T-helper 1 cell treated with Interleukin-12 subunit alpha and Interleukin-12 subunit beta and Interleukin-4 antibody, amounts not matched to agents 30 ng/mL and 1 ng/mL, for 36 hours (primary cell): ENCODE data around the gene TRIOBP. TPM values are rescaled to one million over a fixed set of nuclear protein-coding genes. Genes with fewer than 3 reads are reported as not detected.

Experiments used
- intact Hi-C: fragments of 100-400 bp; cut with micrococcal nuclease; formaldehyde crosslinking; loops from one replicate; pipeline ENCODE4 v1.15.1; 2024
- total RNA-seq: library from RNA; stranded (reverse); gene quantifications from 2 replicates; pipeline ENCODE4 v1.2.3, GENCODE V29; 2022

Gene TRIOBP
- total RNA-seq, 1 donor from 2014 or later: 45.8 TPM

- intact Hi-C loops: no loop called here
These were observed 29.5 kb downstream of the TRIOBP start for GRCh38 chr22:37726241-37726887.

- intact Hi-C loops: no loop called here
These were observed 31.8 kb downstream of the TRIOBP start for GRCh38 chr22:37728620-37729019.

GRCh38 chr22:37731804-37732471 lies 35.1 kb downstream of the TRIOBP start:
- intact Hi-C loops: no loop called here

DNA sequence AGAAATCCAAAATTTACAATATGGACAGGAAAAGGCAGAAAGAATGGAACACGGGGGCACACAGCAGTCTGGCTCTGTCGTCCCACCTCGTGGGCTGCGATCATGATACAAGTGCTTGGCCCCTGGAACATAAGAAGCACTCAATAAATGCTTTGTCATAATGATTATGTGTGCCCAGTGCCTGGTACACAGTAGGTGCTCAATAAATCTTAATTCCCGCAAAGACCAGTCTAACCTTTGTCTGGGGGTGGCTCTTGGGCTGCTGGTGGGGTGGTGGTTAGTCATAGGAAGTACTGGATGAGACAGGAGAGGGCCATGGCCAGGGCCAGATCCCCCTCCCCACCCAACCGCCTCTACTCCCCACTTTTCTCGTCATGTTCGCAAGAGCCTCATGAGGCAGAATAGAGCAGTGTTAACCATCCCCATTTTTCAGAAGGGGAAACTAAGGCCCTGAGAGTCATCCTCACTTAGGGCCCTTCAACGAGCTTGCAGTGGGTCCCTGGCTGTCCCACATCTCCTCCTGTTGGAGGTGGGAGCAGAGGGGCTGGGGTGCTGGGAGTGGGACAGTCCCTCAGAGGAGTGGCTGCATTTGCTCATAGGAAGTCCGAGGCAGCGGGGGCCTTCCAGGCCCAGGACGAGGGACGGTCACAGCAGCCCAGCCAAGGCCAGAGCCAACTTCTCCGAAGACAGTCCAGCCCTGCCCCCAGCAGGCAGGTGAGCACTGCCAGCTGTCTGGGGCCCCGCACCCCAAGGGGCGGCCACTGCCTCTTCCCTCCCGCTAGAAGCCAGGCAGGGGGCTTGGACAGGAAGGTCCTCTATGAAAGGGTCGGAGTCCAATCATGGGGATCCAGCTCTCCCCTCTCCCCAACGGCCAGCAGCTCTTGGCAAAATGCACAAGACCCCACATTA lies 36.1 kb downstream of the TRIOBP start:
- intact Hi-C loops: no loop called here

GRCh38 chr22:37733625-37734401 lies 37.0 kb downstream of the TRIOBP start:
- intact Hi-C loops: no loop called here

DNA sequence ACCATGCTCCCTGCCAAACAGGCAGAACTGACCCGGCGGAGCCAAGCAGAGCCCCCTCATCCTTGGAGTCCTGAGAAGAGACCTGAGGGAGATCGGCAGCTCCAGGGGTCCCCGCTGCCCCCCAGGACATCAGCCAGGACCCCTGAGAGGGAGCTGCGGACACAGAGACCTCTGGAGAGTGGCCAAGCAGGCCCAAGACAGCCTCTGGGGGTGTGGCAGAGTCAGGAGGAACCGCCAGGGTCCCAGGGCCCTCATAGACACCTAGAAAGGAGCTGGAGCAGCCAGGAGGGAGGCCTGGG lies 37.5 kb downstream of the TRIOBP start:
- intact Hi-C loops: no loop called here

- intact Hi-C loops: no loop called here
These were observed 38.2 kb downstream of the TRIOBP start for GRCh38 chr22:37734964-37735451.

DNA sequence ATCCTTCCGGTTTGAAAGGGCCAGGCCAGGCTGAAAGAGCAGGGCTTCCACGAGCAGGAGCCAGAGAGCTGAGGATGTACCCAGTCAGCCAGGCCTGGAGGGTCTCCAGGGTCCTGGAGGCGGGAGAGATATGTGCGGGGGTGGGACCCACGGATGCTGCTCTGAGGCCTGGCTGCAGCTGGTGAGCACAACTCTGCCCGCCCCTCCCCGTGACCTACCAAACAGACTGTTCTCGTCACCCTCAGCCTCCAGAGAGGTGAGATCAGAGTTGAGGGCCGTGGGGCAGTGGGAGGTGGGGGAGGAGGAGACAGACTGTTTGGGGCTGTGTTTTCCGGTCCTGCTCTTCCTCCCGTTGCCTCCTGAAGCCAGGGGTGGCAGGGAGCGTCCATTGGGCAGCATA lies 42.2 kb downstream of the TRIOBP start:
- intact Hi-C loops: no loop called here

GRCh38 chr22:37739611-37740049 lies 42.8 kb downstream of the TRIOBP start:
- intact Hi-C loops: no loop called here

- intact Hi-C loops: no loop called here
These were observed 43.8 kb downstream of the TRIOBP start for GRCh38 chr22:37740455-37741311.

DNA sequence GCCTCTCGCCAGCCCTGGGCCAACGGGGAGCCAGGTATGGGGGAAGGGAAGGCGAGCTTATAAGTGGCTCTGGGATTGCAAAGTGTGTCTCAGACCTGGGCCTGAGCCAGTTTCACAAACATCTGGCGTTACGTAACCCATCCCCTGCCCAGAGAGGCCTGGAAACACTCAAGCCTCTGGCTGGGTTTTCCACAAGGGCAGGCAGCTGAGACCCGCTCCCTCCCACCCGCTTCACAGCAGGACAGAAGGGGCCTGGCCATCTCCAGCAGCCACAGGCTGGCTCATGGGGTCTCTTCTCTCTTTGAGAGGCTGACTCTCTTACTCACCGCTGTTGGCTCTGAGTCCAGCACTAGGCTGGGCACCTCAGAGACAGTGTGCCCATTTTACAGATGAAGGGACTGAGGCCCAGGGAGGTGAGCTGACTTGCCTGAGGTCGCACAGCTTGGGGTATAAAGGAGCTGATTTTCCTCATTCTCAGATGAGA lies 44.5 kb downstream of the TRIOBP start:
- intact Hi-C loops: no loop called here

DNA sequence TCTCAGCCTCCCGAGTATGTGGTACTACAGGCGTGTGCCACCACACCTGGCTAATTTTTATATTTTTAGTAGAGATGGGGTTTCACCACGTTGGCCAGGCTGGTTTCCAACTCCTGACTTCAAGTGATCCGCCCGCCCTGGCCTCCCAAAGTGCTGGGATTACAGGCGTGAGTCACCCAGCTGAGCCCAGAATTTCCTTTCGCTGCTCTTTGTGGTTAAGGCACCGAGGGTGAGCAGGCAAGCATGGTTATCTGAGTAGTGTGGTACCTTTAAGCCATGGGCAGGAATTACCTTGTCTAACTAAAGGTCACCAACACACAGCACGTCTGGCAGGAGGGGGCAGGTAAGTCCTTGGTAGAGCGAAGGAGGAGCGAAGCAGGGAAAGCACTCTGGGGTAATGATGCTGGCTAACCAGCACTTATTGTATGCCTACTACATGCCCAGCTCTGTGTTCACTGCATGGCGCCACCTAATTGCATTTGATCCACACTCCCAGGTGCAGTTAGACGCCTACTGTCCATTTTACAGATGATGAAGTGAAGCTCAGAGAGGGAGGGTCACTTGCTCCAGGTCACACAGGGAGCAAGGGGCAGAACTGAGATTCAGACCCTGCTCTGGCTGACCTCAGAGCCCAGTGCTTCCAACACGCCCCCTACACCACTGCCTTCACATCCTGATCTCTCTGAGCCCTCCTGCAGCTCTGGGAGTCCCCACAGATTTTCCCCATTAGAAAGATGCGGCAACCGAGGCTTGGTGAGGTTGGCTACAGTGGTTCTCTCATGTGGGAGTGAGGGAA lies 45.7 kb downstream of the TRIOBP start:
- intact Hi-C loops: no loop called here

DNA sequence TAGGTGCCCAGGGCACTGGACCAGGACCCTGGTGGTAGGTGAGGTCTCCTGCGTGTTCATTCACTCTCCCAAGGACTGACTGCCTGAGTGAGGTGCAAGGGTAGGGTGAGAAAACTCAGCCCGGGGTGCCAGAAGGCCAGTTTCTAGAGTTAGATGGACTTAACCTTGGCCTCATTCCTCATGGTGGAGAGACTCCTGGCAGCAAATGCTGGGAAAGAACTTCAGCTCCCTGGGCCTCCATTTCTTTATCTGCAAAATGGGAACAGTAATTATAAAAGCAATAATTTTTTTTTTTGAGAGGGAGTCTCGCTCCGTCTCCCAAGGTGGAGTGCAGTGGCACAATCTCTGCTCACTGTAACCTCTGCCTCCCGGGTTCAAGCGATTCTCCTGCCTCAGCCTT lies 47.7 kb downstream of the TRIOBP start:
- intact Hi-C loops: no loop called here

DNA sequence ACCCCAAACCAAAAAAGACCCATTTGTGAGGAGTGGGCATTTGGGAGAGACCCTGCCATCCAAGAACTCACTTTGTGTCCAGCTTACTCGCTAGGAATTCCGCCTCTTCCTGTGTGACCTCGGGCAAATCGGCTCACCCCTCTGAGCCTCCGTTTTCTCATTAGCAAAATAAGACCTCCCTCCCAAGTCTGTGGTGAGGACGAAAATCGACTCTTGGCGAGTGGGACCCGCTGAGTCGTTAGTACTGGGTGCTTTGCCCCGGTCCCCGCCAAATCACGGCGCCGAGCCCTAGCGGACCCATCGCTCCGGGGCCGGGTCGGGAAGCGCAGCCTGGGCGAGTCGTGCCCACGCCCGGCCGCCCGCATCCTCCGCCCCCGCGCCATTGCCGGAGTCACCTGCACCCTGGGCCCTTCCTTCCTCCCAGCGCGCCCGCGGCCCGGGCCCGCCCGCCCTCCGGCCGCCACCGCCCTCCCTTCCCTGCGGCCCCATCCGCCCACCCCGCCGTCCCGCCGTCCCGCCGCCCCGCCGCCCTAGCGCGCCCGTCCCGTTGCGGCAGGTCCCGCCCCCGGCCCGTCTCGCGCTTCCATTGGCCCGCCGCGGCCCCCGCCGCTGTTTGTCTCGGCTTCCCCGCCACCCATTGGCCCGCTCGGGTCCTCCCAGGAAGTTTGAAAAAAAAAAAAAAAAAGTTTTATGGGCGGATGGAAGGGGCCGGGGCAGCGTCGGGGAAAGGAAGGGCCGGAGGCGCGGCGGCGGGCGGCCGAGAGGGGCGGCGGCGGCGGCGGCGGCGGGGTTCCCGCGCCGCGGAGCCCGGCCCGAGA lies 48.9 kb downstream of the TRIOBP start:
- intact Hi-C loops: loop anchor here (1.0 to 5.0 kb wide), 6 partner anchors 49 to 137 kb away; partner anchors contain the start of genes ANKRD54, EIF3L, GCAT and GGA1

- intact Hi-C loops: loop anchor here (1.0 to 5.0 kb wide), 5 partner anchors 50 to 138 kb away; partner anchors contain the start of genes ANKRD54, GCAT, GGA1 and NOL12
These were observed 49.7 kb downstream of the TRIOBP start for GRCh38 chr22:37746366-37747079.

DNA sequence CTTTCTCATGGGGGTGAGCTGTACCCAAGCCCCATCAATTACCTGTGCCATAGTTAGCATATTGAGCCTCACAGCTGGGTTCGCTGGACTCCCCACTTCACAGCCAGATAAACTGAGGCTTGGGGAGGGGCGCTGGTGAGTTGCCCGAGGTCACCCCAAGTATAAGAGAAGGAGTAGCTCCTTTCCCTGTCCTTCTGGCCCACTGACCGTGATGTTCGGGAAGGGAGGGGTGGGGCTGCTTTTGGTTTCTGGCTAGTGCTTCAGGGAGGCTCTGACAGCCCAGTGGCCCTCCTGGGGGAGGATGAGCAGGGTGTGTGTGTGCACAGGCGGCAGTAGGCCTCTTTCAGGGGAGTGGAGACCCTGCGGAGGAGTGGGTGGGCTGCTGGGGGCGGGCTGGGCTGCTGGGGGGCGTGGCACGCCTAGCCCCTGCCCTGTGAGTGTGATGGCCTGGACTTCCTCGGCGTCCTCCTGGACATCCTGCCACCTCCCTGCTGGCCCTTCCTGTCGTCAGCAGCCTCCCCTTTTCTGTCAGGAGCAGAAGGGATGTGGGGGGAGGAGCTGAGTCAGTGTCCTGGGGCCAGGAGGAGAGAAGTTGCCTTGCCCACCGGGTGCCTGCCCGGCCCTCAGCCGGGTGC lies 50.3 kb downstream of the TRIOBP start:
- intact Hi-C loops: loop anchor here (2.0 to 5.0 kb wide), 2 partner anchors 60 kb away; partner anchors contain the start of genes GCAT and NOL12

- intact Hi-C loops: loop anchor here (2.0 to 5.0 kb wide), 2 partner anchors 59 to 60 kb away; partner anchors contain the start of genes GCAT and NOL12
These were observed 50.9 kb downstream of the TRIOBP start for GRCh38 chr22:37747715-37748100.
